Lower lobe of right lung (tissue), 2 donors: ENCODE measurements around the gene ZBTB42. TPM values are rescaled to one million over a fixed set of nuclear protein-coding genes. Genes with fewer than 3 reads are reported as not detected.

Experiments
- ATAC-seq, 2 donors: fragments of 200-7000 bp; cut with Tn5 transposase; one replicate each; pipeline ENCODE4 v1.9.1; 2020 to 2022; ENCODE audit warnings: mild to moderate bottlenecking in 2 of 2, moderate library complexity in 2 of 2
- DNase-seq: peaks from one replicate; pipeline ENCODE4 v3.0.0-alpha.2; 2020
- H3K27ac ChIP-seq: fragments of 200-600 bp; one replicate; pipeline ENCODE4 v1.8.0; 2022
- H3K27me3 ChIP-seq: fragments of 200-600 bp; one replicate; pipeline ENCODE4 v1.8.0; 2022; ENCODE audit warnings: low read depth
- H3K36me3 ChIP-seq: fragments of 200-600 bp; one replicate; pipeline ENCODE4 v1.8.0; 2022; ENCODE audit warnings: mild to moderate bottlenecking
- H3K4me1 ChIP-seq: fragments of 200-600 bp; one replicate; pipeline ENCODE4 v1.8.0; 2022
- H3K4me3 ChIP-seq: fragments of 200-600 bp; one replicate; pipeline ENCODE4 v1.8.0; 2022; ENCODE audit warnings: mild to moderate bottlenecking
- H3K9me3 ChIP-seq: fragments of 200-600 bp; one replicate; pipeline ENCODE4 v1.8.0; 2022
- intact Hi-C: fragments of 100-400 bp; cut with DNase I; formaldehyde crosslinking; loops from one replicate; pipeline ENCODE4 v1.11.0; 2022
- total RNA-seq: library from RNA; stranded (reverse); fragmentation: NEBNext Ultra II Directional; extraction: Animal tissue kit (Norgen Biotek cat#: 25700); gene quantifications from one replicate; pipeline ENCODE4 v1.2.1, GENCODE V29; 2021
- TF ChIP-seq, protein P1 (sequence below): fragments of 200-600 bp; IDR thresholded peaks from one replicate; pipeline ENCODE4 v1.8.0; 2022; ENCODE audit warnings: antibody characterized with exemption, mild to moderate bottlenecking
- donor health status: DM: no; HTN: yes; CAD: no; lungs with severe emphysema.

Gene ZBTB42
- total RNA-seq, 1 donor from 2014 or later, result 13.1 TPM

DNA sequence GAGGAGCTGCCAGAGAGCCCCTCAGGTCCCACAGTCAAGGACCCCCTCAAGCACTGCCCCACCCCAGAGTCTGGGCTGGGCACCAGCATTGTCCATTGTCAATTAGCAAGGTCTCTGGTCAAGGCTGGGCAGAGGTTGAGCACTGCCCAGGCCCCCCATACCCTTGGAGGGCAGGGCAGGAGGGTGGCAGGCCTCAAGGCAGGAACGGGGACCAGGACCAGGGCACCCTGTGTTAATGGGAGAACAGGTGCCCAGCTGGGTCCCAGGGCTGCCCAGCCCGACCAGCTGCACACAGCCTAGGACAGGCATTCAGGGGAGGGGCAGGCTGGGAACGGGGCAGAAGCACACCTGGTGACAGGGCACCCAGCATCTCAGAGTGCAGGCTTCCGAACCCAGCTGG lies 29.5 kb upstream of the ZBTB42 start:
- intact Hi-C loops, result no loop called here
- no peak for DNase-seq
- H3K27me3 ChIP-seq, result no peaks in the 10 kb centered on the region
- no peak overlapping the region for H3K27ac ChIP-seq
- H3K9me3 ChIP-seq, result no peaks in the 10 kb centered on the region
- ATAC-seq, result no peak
- TF ChIP-seq, protein P1, sequence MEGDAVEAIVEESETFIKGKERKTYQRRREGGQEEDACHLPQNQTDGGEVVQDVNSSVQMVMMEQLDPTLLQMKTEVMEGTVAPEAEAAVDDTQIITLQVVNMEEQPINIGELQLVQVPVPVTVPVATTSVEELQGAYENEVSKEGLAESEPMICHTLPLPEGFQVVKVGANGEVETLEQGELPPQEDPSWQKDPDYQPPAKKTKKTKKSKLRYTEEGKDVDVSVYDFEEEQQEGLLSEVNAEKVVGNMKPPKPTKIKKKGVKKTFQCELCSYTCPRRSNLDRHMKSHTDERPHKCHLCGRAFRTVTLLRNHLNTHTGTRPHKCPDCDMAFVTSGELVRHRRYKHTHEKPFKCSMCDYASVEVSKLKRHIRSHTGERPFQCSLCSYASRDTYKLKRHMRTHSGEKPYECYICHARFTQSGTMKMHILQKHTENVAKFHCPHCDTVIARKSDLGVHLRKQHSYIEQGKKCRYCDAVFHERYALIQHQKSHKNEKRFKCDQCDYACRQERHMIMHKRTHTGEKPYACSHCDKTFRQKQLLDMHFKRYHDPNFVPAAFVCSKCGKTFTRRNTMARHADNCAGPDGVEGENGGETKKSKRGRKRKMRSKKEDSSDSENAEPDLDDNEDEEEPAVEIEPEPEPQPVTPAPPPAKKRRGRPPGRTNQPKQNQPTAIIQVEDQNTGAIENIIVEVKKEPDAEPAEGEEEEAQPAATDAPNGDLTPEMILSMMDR, result no peak
- H3K36me3 ChIP-seq, result peaks cover 55% of the 10 kb centered on the region
- no peak overlapping the region for H3K4me3 ChIP-seq
- H3K4me1 ChIP-seq, result peaks cover 28% of the 10 kb centered on the region

DNA sequence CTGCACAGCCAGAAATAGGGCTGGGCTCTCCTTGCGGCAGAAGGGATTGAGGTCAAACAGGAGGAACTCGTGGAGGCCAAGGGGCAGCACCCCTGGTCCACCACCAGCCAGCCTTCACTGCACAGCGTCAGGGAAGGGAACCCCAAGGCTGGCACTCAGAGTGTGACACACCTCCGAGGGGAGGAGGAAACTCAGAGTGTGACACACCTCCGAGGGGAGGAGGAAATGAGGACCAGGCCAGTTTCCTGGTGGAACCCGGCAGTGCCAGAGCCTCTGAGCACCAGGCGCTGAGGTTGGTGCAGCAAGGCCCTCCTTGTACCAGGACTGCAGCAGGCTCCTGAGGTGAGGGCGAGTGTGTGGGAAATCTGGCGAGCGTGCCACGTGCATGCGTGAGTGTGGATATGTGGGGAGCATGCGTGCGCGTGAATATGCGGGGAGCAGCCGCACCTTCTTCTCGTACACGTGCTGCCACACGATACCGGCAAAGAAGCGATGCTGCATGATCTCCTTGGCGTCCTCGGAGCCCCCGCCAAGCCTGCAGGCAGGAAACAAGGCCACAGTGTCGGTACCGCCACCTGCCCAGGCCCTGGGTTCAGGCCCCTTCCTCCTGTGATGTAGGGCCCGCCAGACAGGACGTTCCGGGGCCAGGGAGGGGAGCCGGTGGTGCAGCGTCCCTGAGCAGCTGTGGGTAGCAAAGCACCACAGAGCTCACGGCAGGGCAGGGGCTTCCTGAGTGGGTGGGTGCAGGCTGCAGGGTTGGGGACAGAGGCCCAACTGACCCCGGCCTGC lies 28.8 kb upstream of the ZBTB42 start:
- TF ChIP-seq, protein P1, result no peak
- no peak for ATAC-seq
- DNase-seq, result no peak
- Histone ChIP-seq H3K27ac (no peak overlapping the region), H3K27me3 (no peaks in the 10 kb centered on the region), H3K4me1 (peaks cover 28% of the 10 kb centered on the region), H3K4me3 (no peak overlapping the region), H3K9me3 (no peaks in the 10 kb centered on the region), H3K36me3 (peaks cover 60% of the 10 kb centered on the region)
- intact Hi-C loops, result no loop called here

DNA sequence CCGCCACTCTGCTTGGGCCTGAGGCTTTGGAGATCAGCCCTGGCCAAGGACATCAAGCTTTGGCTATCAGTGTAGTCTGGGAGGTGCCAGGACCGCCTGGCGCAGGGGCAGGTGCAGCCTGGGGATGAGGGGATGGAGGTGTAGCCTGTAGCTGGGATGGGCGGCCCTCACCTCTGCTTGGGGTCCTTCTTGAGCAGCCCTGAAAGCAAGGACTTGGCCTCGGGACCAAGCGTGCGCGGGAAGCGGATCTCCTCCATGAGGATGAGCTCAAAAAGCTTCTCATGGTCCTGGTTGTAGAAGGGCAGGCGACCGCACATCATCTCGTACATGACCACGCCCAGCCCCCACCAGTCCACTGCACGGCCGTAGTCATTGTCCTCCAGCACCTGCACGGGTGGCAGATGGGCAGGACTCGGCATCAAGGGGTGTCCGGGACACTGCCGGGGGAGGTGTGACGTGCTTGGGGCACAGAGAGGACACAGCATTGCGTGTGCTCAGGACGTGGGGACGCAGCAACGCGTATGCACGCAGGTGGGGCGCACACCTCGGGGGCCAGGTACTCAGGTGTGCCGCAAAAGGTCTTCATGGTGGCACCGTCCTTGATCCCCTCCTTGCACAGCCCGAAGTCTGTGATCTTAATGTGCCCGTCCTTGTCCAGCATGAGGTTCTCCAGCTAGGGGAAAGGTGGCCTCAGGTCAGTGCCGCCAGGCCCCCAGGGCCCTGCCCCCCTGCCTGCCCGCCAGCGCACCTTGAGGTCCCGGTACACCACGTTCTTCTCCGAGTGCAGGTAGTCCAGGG lies 28.0 kb upstream of the ZBTB42 start:
- H3K4me1 ChIP-seq, result peaks cover 20% of the 10 kb centered on the region
- H3K27ac ChIP-seq, result no peak overlapping the region
- H3K9me3 ChIP-seq, result no peaks in the 10 kb centered on the region
- H3K4me3 ChIP-seq, result no peak overlapping the region
- ATAC-seq (no peak), DNase-seq (no peak)
- H3K36me3 ChIP-seq, result peaks cover 60% of the 10 kb centered on the region
- intact Hi-C loops, result no loop called here
- TF ChIP-seq, protein P1, result no peak
- no peaks in the 10 kb centered on the region for H3K27me3 ChIP-seq

DNA sequence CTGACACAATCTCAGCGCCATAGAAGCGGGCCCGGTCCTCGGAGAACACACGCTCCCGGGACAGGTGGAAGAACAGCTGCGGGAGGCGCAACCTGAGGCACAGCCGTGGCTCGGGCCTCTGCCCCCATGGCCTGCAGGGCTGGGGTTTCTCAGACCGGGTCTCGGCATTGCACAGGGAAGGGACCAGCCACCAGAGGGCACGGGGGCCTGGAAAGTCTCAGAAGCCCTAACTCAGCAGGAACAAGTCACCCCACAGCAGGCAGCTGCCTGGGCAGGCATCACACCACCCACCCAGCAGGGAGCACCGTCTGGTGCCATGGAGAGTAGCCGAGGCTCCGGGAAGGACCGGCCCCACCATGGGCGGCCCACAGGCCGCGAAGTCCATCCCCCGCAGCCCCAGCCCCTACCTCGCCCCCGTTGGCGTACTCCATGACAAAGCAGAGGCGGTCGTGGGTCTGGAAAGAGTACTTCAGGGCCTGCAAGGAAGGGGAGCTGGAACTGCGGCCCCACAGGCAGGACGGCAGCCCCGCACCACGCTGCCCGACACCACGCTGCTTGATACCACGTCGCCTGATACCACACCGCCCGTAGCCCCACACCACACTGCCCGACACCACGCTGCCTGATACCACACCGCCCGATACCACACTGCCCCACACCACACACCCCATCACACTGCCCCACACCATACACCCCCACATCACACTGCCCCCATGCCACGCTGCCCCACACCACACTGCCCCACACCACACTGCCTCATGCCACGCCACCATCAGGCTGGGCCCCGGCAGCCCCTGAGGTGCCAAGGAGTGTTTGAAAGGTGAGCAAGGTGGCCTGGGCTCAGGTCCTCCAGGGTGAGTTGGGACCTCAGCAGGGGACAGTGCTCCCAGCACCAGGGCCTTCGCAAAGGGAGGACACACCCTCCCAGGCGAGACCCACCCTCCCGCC lies 27.1 kb upstream of the ZBTB42 start:
- ATAC-seq (no peak), DNase-seq (no peak)
- intact Hi-C loops, result no loop called here
- Histone ChIP-seq H3K9me3 (no peaks in the 10 kb centered on the region), H3K36me3 (peaks cover 62% of the 10 kb centered on the region), H3K4me3 (no peak overlapping the region), H3K27ac (no peak overlapping the region), H3K27me3 (no peaks in the 10 kb centered on the region), H3K4me1 (peaks cover 12% of the 10 kb centered on the region)
- TF ChIP-seq, protein P1, result no peak

DNA sequence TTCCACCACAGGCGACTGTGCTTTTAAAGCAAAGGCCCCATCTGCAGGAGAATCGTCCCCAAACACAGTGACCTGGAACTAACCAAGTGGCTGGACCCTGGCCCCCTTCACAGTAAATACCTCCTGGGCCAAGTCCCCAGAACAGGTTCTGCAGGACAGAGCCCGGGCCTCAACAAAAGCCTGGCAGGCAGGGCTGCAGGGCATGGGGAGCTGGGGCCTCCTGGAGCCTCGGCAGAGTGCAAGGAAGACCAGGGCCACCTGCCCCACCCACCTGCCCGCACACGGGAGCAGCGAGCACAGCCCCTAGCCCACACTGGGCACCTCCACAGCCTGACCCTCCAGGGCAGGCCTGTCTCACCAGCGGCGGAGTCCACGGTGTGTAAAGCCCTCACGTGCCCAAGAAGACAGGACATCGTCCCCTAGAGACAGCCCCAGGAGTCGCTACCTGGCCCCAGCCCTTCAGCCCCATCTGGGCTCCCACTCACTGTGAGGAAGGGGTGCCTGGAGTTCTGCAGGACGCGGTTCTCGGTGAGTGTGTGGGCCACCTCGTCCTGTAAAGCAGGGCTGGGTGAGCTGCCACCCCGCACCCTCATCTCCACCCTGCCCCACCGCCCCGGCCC lies 26.3 kb upstream of the ZBTB42 start:
- Histone ChIP-seq H3K9me3 (no peaks in the 10 kb centered on the region), H3K27ac (no peak overlapping the region), H3K4me1 (peaks cover 8% of the 10 kb centered on the region), H3K4me3 (no peak overlapping the region), H3K36me3 (peaks cover 68% of the 10 kb centered on the region), H3K27me3 (no peaks in the 10 kb centered on the region)
- ATAC-seq (peak; percentile 43 to 48), DNase-seq (peak; percentile 73)
- TF ChIP-seq, protein P1, result no peak
- intact Hi-C loops, result no loop called here
